Camera-type eye (tissue), 1 donor: Measurements from ENCODE around the gene DNAI4. TPM values are rescaled to one million over a fixed set of nuclear protein-coding genes. Genes with fewer than 3 reads are reported as not detected.

ENCODE experiments used
- total RNA-seq: library from RNA; depleted of rRNA; stranded (reverse); fragments of >200 nt; gene quantifications from one replicate; pipeline ENCODE4 v1.2.3, GENCODE V29; 2014

DNAI4 gene, protein sequence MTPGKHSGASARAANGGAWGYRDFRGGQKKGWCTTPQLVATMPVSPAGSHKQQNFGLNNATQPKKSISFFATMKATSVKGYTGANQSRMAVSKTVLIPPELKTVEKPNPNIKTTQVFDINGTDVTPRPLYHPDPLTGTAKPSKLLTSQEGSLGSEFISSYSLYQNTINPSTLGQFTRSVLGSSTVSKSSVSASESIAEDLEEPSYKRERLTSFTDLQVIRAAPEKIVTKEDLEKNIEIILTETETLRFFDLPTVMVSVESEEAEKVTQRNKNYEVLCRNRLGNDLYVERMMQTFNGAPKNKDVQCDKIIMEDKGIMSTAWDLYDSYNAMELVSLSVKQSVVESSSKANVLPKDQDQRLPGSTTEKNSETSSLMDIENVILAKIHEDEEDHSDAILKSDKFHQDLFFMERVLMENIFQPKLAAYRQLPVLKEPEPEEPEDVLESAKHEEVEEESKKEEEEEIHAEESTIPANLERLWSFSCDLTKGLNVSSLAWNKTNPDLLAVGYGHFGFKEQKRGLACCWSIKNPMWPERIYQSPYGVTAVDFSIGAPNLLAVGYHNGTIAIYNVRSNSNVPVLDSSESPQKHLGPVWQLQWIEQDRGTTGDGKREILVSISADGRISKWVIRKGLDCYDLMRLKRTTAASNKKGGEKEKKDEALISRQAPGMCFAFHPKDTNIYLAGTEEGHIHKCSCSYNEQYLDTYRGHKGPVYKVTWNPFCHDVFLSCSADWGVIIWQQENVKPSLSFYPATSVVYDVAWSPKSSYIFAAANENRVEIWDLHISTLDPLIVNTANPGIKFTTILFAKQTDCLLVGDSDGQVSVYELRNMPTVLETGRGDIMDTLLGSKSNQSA
- total RNA-seq: 18.5 TPM

DNA sequence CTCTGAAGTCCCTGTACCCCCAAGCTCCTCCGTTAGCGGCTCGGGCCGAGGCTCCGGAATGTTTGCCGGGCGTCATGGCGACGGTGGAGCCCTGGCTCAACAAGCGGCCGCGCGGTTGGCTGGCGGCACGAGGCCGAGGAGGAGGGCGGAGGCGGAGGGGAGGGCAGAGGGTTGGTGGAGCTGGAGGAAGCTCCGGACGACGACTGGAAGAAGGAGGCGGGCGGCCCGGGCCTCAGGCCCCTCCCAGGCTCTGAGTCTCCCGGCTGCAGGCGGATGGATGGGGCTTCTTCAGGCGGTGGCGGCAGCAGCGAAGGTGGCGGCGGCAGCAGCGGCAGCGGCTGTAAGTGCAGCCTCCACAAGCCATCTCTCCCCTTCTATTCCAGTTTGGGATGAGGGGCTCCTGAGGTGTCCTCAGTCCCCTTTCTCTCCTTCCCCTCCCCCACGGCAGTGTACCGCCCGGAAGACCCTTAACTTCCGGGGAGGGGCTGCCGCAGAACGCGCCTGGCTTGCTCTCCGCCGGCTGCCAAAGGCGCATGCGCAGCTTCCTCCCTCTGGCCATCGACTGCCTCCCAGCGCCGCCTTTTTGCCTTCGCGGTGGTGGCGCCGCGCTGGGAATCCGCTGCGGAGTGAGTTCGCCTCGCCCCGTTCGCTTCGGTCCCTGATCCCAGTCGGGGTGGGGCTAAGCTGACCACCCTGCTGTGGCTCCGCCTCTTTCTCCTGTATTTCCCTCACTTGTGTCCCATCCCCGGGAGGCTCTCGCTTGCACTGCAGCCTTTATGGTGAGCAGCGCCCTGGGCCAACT, at the start of gene DNAI4, which contains the start of gene MIER1:
TSS of gene DNAI4 (minus strand) at position 101 of the 802 bp plus-strand sequence. CDS start at position 76, 25 bp downstream.
TSS of gene MIER1 (plus strand) at position 235 of the 802 bp plus-strand sequence. CDS start at position 274, 39 bp downstream.

Other genes starting within 250 kb of the DNAI4 start
- gene DYNLT5, start 172.4 kb downstream of the DNAI4 start, total RNA-seq: 4.6 TPM
- gene INSL5, start 123.6 kb downstream of the DNAI4 start, total RNA-seq: not detected
- 47.6 TPM for gene MIER1, start 134 bp upstream of the DNAI4 start, total RNA-seq
- 27.6 TPM for gene SLC35D1, start 129.3 kb upstream of the DNAI4 start, total RNA-seq
- gene C1orf141, start 210.1 kb upstream of the DNAI4 start, total RNA-seq: 1.3 TPM
- not detected for gene IL23R, start 241.6 kb upstream of the DNAI4 start, total RNA-seq